Subcutaneous adipose tissue (tissue), 4 donors: ENCODE data around the gene FBXO34. TPM values are rescaled to one million over a fixed set of nuclear protein-coding genes. Genes with fewer than 3 reads are reported as not detected.

Experiments used
- CTCF ChIP-seq: fragments of 450-650 bp; IDR thresholded peaks from one replicate; pipeline ENCODE4 v1.5.1; 2016; ENCODE audit warnings: low read depth, mild to moderate bottlenecking, control low read depth, antibody characterized with exemption, moderate library complexity
- total RNA-seq, 4 donors: library from RNA; depleted of rRNA; stranded (reverse); fragments of >200 nt; gene quantifications; one replicate each; pipeline ENCODE4 v1.1.0, GENCODE V29; 2016

FBXO34 gene
- total RNA-seq, 4 donors from 2014 or later = 18.4 to 23.5 (median 21.6) TPM

DNA sequence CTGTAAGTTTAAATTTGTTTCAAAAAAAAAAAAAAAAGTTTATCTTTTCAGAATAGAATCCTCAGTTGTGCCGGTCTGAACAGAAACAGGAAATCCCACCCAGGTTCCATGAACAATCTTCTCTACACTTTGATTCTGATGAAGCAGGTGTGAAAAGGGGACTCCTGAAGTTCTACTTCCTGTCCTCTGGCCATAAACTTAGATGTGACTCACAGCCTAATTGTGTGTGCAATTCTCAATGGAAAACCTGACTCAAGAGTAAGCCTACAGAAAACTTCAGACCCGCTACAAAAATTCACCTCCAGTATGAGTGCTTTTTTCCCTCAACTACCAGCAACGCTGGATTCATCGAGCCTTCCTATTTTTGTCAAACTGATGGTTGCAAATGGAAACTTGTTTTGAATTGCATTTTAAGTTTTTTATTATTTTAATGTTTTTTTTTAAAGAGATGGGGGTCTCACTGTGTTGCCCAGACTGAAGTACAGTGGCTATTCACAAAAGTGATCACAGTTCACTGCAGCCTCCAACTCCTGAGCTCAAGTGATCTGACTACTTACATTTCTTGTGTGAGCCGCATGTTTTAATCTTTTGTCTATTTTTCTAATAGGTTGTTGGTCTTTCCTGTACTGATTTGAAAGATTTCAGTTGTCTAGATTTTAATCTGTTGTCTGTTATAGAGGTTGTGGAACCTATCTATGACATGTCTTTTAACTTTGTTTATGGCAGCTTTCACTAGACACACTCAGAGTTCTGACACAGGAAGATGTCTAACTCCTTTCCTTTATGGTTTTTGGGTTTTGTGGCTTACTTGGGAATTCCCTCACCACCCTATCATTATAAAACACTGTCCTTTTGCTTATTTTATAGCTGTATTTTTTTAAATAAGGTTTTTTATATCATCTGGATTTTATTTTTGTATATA, 102.8 kb downstream of the FBXO34 start:
- no peak for TF ChIP-seq CTCF

DNA sequence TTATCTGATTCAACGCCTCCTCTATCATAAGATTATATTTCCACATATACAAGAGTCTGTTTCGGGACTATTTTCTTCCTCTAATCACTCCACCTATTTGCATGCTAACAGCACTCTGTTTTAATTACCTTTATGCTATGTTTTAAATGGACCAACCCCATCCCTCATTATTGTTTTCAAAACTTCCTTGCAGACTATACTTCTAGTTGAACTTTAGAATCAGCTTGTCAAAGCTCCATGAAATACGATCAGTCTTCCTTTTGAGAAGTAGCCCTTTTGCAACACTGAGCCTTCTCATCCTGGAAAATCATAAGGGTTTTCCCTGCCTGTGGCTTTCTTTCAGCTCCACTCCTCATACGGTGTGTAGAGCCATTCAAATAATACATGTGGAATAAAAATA, 103.5 kb downstream of the FBXO34 start:
- no peak for TF ChIP-seq CTCF

GRCh38 chr14:55377236-55377635, 106.0 kb downstream of the FBXO34 start:
- TF ChIP-seq CTCF = no peak

DNA sequence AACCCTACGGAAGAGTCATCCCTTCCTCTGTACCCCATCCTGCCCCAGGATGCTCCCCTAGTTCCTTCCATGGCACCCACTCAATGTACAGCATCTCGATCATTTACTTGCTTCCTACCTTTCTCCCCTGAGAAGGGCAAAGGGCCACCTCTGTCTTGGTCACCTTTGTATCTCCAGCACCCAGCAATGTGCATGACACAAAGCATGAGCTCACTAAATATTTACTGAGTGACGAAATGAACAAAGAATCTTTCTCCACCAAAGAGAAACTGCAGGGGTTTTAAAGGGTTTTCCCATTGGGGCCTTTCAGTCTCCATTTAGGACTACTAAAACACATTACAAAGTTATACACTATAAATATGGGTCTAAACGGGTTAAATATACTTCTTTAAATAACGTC, 109.8 kb downstream of the FBXO34 start:
- no peak for TF ChIP-seq CTCF

GRCh38 chr14:55381561-55381960, 110.3 kb downstream of the FBXO34 start:
- TF ChIP-seq CTCF = no peak

DNA sequence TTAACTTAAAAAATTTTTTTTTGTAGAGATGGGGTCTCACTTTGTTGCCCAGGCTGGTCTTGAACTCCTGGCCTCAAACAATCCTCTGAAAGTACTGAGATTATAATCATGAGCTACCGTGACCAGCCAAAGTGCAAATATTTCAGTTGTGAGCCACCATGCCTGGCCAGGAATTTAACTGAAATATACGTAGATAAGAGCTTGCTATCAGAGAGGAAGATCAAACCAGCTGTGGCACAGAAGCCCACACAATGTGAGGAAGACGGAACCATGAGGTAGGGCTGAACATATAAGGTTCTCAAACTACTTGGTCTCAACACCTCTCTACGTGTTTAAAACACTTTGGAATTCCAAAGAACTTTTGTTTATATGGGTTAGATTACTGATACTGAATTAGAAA, 111.3 kb downstream of the FBXO34 start:
- no peak for TF ChIP-seq CTCF

DNA sequence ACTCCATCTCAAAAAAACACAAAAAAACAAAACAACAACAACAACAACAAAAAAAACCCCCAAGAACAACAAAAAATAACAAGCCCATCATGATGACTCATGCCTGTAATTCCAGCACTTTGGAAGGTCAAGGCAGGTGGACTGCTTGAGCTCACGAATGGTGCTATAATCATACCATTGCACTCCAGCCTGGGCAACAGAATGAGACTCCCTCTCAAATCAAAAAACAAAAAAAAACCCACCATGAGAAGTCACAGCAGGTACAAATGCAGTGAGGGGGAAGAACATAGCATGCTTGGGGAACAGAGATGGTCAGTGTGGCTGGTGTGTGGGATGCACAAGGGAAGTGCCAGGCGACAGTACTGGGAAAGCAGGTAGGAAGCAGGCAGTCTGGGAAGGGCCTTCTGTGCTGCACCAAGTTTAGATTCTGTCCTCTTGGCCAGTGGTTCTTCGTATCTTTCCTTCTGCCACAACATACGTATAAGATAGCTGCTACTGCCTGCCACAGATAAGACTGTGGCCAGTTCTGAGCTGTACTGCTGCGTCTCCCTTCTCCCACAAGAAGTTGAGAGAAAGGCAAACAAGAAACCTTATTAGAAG, 112.4 kb downstream of the FBXO34 start:
- TF ChIP-seq CTCF = no peak
